Measurements from ENCODE around the gene VPS35L. TPM values are rescaled to one million over a fixed set of nuclear protein-coding genes. Genes with fewer than 3 reads are reported as not detected.

Gene VPS35L
- total and polyA plus RNA-seq, 10 of the 15 experiments (the other 5 are each of a cell fraction or from before 2014, with no cell fraction given): 14.9 to 44.1 (median 26.3) TPM

- ChIA-PET POLR2A (no interaction called here), CTCF (no interaction called here), SMC1A (ENCODE audit: uncharacterized antibody, unreplicated experiment) (no interaction called here), RAD21 (ENCODE audit: unreplicated experiment) (no interaction called here)
- DNase-seq (ENCODE audit: low read depth, low spot score) (no peak), ATAC-seq (no peak), FAIRE-seq (no peak)
- no peaks in the 10 kb centered on the region for H3K4me1 ChIP-seq (ENCODE audit: control insufficient read depth, insufficient read depth, low read length)
- no peaks in the 10 kb centered on the region for H3K79me2 ChIP-seq (ENCODE audit: control insufficient read depth, insufficient read depth, low read length)
- no peak overlapping the region for H3K4me3 ChIP-seq
- H3K36me3 ChIP-seq (ENCODE audit: control insufficient read depth in 2 of 2, insufficient read depth in 2 of 2, low read length in 1 of 2): peaks cover 18 to 19% of the 10 kb centered on the region in 2 experiments; a peak in 3 of 4 replicates
- H3K4me2 ChIP-seq (ENCODE audit: control insufficient read depth, insufficient read depth): no peak overlapping the region
- TF ChIP-seq KLF5 (IDR thresholded peaks at IDR 0.05; ENCODE audit: partially characterized antibody) (no peak), REST (IDR thresholded peaks at IDR 0.05; ENCODE audit: low read depth, low read length) (no peak), SMAD1 (IDR thresholded peaks at IDR 0.05; ENCODE audit: low read depth, partially characterized antibody) (no peak), ZNF687 (IDR thresholded peaks at IDR 0.05) (no peak), ETV6 (conservative IDR thresholded peaks at IDR 0.05 in 1 of 2, IDR thresholded peaks at IDR 0.05 in 1 of 2; ENCODE audit: borderline replicate concordance in 1 of 2, low read depth in 1 of 2) (no peak), PKNOX1 (IDR thresholded peaks at IDR 0.05) (no peak), IRF3 (IDR thresholded peaks at IDR 0.05) (no peak), RELA (IDR thresholded peaks at IDR 0.05; ENCODE audit: borderline replicate concordance, partially characterized antibody) (no peak)
- TF ChIP-seq, protein P1, sequence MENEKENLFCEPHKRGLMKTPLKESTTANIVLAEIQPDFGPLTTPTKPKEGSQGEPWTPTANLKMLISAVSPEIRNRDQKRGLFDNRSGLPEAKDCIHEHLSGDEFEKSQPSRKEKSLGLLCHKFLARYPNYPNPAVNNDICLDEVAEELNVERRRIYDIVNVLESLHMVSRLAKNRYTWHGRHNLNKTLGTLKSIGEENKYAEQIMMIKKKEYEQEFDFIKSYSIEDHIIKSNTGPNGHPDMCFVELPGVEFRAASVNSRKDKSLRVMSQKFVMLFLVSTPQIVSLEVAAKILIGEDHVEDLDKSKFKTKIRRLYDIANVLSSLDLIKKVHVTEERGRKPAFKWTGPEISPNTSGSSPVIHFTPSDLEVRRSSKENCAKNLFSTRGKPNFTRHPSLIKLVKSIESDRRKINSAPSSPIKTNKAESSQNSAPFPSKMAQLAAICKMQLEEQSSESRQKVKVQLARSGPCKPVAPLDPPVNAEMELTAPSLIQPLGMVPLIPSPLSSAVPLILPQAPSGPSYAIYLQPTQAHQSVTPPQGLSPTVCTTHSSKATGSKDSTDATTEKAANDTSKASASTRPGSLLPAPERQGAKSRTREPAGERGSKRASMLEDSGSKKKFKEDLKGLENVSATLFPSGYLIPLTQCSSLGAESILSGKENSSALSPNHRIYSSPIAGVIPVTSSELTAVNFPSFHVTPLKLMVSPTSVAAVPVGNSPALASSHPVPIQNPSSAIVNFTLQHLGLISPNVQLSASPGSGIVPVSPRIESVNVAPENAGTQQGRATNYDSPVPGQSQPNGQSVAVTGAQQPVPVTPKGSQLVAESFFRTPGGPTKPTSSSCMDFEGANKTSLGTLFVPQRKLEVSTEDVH (IDR thresholded peaks at IDR 0.05; ENCODE audit: low read depth, partially characterized antibody): no peak
- no peaks in the 10 kb centered on the region; the same call in 1 of the 2 replicates for H4K20me1 ChIP-seq (ENCODE audit: control insufficient read depth, insufficient read depth)
- no peak overlapping the region for H2AFZ ChIP-seq (ENCODE audit: control insufficient read depth, low read depth, low read length)
- no peak overlapping the region for H3K9ac ChIP-seq (ENCODE audit: control insufficient read depth, insufficient read depth, low read length)
- WGBS (ENCODE audit: insufficient coverage, insufficient replicate concordance, low lambda C conversion rate, missing lambda C conversion rate): 96% methylated on average over 5 of the region's 5 CpGs
- intact Hi-C loops (cut with micrococcal nuclease; ENCODE audit: unreplicated experiment) (no loop called here), in situ Hi-C loops (cut with MboI) (no loop called here)
- no peaks in the 10 kb centered on the region for H3K9me3 ChIP-seq (replicated peaks; ENCODE audit: control insufficient read depth, insufficient read depth, low read length)
- H3K27ac ChIP-seq (ENCODE audit: control insufficient read depth, insufficient read depth): no peak overlapping the region
- H3K27me3 ChIP-seq (replicated peaks in 1 of 2; ENCODE audit: control insufficient read depth in 2 of 2, insufficient read depth in 2 of 2, low read length in 1 of 2): no peaks in the 10 kb centered on the region
- no TSS peak for BruUV-seq (replicated peaks)
Measured at GRCh38 chr16:19705843-19706242, 150.3 kb downstream of the VPS35L start.
